Ectodermal cell (in vitro differentiated cells): ENCODE measurements around the gene REC114.

Experiments
- H3K27ac ChIP-seq: 2 replicates; pipeline ENCODE4 v1.7.0; 2013; ENCODE audit warnings: mild to moderate bottlenecking, low read depth, low read length; ENCODE audit not compliant: insufficient read depth, poor library complexity, severe bottlenecking
- H3K27me3 ChIP-seq: 2 replicates; pipeline ENCODE4 v1.7.0; 2013; ENCODE audit warnings: mild to moderate bottlenecking, low read length; ENCODE audit not compliant: insufficient read depth, control insufficient read depth, poor library complexity, severe bottlenecking
- H3K36me3 ChIP-seq: one replicate; pipeline ENCODE4 v1.7.0; 2013; ENCODE audit warnings: low read length; ENCODE audit not compliant: control insufficient read depth, insufficient read depth
- H3K4me1 ChIP-seq: one replicate; pipeline ENCODE4 v1.7.0; 2013; ENCODE audit warnings: low read length; ENCODE audit not compliant: control insufficient read depth, insufficient read depth
- H3K4me3 ChIP-seq: 2 replicates; pipeline ENCODE4 v1.7.0; 2013; ENCODE audit warnings: low read depth, low read length, control low read depth; ENCODE audit not compliant: insufficient read depth
- H3K9me3 ChIP-seq: 2 replicates; pipeline ENCODE4 v1.7.0; 2013; ENCODE audit warnings: mild to moderate bottlenecking, low read length, moderate library complexity; ENCODE audit not compliant: control insufficient read depth
- whole genome bisulfite sequencing, 2 experiments: methylation state at CpG; one replicate each; pipeline ENCODE4 v1.1.7; 2013; ENCODE audit warnings: missing lambda C conversion rate in 2 of 2; 5-methylcytosine and 5-hydroxymethylcytosine counted together

The REC114 gene

DNA sequence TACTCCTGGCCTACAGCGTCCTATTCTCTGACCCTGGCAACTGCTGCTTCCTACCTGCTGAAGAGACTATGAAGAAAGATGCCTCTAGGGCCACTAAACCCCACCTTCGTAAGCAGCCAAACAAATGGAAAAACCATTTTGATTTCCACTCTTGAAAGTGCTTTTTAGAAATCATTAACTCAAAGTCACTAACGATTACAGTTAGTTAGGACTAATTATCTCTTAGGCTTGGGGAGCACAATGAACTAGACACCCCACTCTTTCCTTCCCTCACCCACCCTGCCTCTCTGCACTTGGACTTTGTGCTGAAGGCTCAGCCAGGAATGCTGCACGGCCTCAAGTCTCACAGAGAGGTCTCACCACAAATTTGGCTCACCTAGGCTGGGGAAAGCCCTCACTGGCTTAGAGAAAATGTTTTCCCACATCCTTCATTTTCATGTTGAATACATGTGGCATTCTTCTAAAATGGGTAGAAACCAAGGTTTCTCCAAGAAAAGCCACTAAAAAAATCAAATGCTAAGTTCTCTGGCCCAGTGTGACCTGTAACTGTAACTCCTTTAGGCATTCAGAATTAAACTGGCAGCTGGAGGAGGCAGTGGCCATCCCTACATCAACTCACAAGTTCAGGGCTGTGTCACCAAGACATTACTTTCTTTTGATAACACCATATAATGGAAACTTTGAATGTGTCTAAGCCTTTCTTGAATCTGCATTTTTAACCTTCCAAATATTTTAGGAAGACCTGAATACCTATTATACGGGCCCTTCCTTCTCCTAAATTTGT, 143.1 kb downstream of the REC114 start:
- Histone ChIP-seq H3K9me3 (no peaks in the 10 kb centered on the region), H3K27ac (no peak overlapping the region), H3K27me3 (no peaks in the 10 kb centered on the region), H3K36me3 (peaks cover 15% of the 10 kb centered on the region), H3K4me1 (no peaks in the 10 kb centered on the region), H3K4me3 (no peak overlapping the region)
- 93 to 94% methylated on average over 5 of the region's 5 CpGs for WGBS, 2 experiments

DNA sequence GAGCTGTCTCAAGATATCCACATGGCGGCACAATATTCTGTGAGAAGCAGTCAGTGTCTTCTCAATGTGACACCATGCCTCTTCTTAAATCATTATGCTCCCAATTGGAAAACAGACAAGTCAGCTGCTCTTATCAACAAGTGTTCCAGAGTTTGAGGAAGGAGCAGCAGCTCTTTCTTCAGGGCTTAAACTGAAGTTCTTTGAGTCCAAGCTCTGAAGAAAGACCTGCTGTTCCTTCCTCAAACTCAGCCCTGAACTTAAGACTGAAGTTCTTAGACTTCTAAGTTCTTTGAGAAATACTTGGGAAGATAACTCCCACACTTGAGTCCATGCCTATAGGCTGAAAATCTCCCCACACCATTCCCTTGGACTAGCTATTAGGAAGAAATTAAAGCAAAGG, 146.8 kb downstream of the REC114 start:
- Histone ChIP-seq H3K9me3 (no peaks in the 10 kb centered on the region), H3K27me3 (no peaks in the 10 kb centered on the region), H3K4me3 (no peak overlapping the region), H3K36me3 (peaks cover 12% of the 10 kb centered on the region), H3K4me1 (no peaks in the 10 kb centered on the region), H3K27ac (no peak overlapping the region)
- WGBS, 2 experiments, result 95% methylated on average over 1 of the region's 1 CpG

DNA sequence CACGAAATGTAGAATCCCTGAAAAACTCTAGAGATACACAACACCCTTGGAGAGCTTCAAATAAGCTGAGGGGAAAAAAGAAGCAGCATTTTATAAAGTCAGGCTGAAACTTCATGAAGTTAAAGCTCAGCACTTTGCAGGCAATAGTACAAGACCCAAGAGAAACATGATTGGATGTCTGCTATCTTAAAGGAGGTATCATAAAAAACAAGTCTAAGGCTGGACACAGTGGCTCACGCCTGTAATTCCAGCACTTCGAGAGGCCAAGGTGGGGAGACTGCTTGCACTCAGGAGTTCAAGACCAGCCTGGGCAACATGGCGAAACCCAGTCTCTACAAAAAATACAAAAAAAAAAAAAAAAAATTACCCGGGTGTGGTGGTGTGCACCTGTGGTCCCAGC, 147.3 kb downstream of the REC114 start:
- Histone ChIP-seq H3K27ac (no peak overlapping the region), H3K4me1 (no peaks in the 10 kb centered on the region), H3K4me3 (no peak overlapping the region), H3K36me3 (peaks cover 12% of the 10 kb centered on the region), H3K27me3 (no peaks in the 10 kb centered on the region), H3K9me3 (no peaks in the 10 kb centered on the region)
- WGBS, 2 experiments, result 93 to 97% methylated on average over 4 to 5 of the region's 5 CpGs

DNA sequence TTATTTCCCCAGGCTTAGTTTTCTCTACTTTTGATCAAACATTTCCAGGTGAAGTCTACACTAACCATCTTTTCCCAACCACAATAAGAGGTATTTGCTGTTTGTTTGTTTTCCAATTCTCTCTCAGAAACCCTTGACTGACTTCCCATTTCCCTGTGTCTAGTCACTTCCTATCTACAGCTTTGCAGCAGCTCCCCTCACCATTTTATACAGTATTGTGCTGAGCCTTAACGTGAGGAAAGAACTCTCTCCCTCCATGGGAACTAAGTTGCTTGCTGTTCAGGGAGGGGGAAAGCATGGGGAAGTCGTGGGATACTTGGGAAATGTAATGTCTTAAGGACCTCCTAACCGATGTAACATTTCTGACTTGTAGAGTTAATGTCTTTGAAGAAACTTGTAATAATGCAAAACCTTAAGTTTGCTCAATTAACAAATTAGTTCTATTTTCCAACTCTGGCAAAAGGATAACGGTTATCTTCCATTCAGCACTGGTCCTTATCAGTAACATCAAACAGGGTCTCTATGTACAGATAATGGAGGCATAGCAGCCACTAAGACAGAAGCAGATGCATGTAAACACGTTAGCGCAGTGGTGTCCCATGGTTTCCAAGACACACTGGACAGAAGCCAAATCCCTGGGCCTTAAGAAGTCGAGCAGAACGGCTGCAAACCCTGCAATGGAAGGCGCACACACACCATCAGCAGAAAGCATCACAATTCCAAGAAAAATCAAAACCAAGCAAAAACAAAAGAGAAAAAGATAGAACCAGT, 150.5 kb downstream of the REC114 start:
- no peaks in the 10 kb centered on the region for H3K9me3 ChIP-seq
- no peak overlapping the region for H3K27ac ChIP-seq
- H3K27me3 ChIP-seq, result no peaks in the 10 kb centered on the region
- peaks cover 2% of the 10 kb centered on the region for H3K36me3 ChIP-seq
- no peak overlapping the region for H3K4me3 ChIP-seq
- peaks cover 19% of the 10 kb centered on the region for H3K4me1 ChIP-seq
- WGBS, 2 experiments, result 79 to 86% methylated on average over 9 of the region's 9 CpGs

DNA sequence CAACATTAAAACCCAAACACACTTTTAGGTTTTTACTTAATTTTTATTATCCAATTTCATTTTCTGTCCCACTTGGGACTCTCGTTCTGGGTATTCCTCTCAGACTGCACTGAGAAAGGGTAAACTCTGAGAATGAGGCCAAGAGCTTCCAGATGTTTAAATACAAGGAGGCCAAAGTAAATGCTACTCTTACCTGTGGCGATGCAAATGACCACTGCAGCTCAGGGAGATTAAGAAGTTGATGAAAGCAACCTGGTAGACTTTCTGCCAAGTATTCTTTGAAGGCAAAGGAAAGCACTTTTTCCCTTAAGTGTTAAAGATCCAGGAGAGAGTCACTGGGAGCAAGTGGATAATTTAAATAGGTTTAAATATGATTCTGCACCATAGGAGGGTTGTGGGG, 151.1 kb downstream of the REC114 start:
- WGBS, 2 experiments, result 92 to 97% methylated on average over 2 of the region's 2 CpGs
- Histone ChIP-seq H3K4me3 (no peak overlapping the region), H3K36me3 (peaks cover 2% of the 10 kb centered on the region), H3K27ac (no peak overlapping the region), H3K9me3 (no peaks in the 10 kb centered on the region), H3K4me1 (peaks cover 25% of the 10 kb centered on the region), H3K27me3 (no peaks in the 10 kb centered on the region)

DNA sequence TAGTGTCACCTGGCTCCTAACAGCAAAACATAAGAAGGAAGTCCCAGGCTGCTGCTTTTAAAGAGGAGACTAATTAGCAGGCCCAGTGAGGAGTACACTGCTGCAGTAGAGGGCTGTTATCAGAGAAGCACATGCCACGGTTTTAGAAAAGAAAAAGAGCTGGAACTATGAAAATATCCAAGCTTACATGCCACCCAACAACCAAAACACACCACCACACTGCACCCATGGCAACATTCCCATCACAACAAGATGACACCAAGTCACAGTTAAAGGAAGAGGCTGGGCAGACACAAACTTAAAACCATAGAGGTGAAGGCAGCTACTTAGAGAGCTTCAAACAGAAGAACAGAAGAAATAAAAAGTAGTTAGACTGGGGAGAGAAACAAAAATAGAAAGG, 153.2 kb downstream of the REC114 start:
- Histone ChIP-seq H3K9me3 (no peaks in the 10 kb centered on the region), H3K4me1 (peaks cover 41% of the 10 kb centered on the region), H3K4me3 (no peak overlapping the region), H3K36me3 (peaks cover 2% of the 10 kb centered on the region), H3K27me3 (no peaks in the 10 kb centered on the region), H3K27ac (no peak overlapping the region)
- WGBS, 2 experiments, result 86 to 91% methylated on average over 1 of the region's 1 CpG

DNA sequence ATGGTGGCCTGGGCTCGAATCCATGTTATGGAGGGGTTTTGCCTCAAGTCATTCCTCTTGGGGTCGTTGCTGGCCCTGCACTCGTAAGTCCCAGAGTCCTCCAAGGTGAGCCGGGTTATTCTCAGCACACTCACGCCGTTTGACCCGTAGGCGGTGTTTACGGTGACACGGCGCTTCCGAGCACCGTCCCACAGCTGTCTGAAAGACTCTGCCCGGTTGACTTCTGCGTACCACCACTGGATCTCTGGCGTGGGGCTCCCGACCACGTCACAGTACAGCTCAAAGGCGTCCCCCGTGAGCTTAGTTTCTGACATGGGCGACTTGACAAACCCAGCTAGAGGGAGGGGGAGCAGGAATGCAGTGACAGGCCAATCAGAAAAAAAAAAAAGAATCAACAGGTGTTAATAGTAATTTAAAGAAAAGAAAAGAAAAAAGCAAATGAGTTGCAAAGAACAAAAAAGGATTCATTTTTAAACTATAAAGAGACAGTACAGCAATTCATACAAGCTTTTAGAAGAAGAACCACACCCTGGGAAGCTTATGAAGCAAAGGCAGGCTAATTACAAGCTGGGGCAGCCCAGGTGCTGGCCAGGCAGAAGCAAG, 154.2 kb downstream of the REC114 start:
- H3K4me3 ChIP-seq, result no peak overlapping the region
- no peaks in the 10 kb centered on the region for H3K9me3 ChIP-seq
- WGBS, 2 experiments, result 92 to 93% methylated on average over 21 of the region's 21 CpGs
- no peaks in the 10 kb centered on the region for H3K27me3 ChIP-seq
- H3K27ac ChIP-seq, result no peak overlapping the region
- H3K4me1 ChIP-seq, result peaks cover 50% of the 10 kb centered on the region
- H3K36me3 ChIP-seq, result no peaks in the 10 kb centered on the region

DNA sequence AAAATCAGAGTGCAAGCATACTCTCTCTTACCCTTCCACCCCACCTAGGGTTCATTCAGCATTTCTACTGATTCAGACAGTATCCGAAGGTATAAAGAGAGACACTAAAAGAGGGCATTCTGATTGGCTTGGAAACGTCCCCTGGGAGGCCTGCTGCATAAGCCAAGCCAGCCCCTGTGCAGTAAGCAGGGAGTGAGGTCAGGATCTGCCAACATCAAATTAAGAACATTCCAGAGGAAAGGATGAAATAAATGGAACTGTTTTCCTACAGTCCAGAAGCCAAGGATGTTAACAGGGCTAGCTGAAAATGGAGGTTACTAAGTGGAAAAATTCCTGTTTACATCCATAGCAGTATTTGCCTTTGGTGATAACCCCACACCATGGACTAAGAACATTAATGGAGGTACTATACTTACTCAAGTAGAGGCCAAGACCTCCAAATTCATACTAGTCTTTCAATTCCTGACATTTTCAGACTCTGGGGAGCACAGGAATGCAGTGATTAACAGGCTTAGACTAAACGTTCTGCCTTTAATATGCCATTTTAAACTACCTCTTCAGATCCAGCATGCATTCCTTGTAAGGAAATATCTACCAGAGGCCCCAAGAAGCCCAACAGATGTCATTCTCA, 155.7 kb downstream of the REC114 start:
- no peaks in the 10 kb centered on the region for H3K36me3 ChIP-seq
- no peak overlapping the region for H3K27ac ChIP-seq
- peaks cover 62% of the 10 kb centered on the region for H3K4me1 ChIP-seq
- no peak overlapping the region for H3K4me3 ChIP-seq
- no peaks in the 10 kb centered on the region for H3K27me3 ChIP-seq
- H3K9me3 ChIP-seq, result no peaks in the 10 kb centered on the region
- 69 to 79% methylated on average over 3 of the region's 3 CpGs for WGBS, 2 experiments

DNA sequence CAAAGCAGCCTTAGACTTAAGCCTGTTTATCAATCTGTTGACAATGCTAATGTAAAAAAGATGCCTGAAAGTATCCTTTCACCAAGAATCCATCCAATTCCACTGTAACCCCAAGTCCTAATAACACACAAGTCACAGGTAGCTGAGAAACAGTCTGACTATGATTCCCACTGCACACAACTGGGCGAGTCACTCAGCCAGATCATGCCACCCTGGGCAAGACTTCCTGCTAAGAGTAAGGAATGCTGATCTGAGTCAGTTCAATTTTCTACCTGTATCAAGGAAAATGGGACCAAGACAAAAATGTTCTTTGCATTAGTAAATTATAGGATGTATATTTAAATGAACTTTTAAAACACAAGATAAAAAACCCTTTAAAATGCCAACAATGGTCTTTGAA, 157.0 kb downstream of the REC114 start:
- 90 to 93% methylated on average over 1 of the region's 1 CpG for whole genome bisulfite sequencing, 2 experiments
- no peaks in the 10 kb centered on the region for H3K9me3 ChIP-seq
- H3K27ac ChIP-seq, result no peak overlapping the region
- H3K27me3 ChIP-seq, result no peaks in the 10 kb centered on the region
- H3K4me1 ChIP-seq, result peaks cover 67% of the 10 kb centered on the region
- no peak overlapping the region for H3K4me3 ChIP-seq
- no peaks in the 10 kb centered on the region for H3K36me3 ChIP-seq
